Panc1 (cell line): ENCODE measurements around the gene ALG1L2.
"Not testable (repeated sequence)": the region's sequence is repeated elsewhere in the genome, so short reads cannot be mapped to it uniquely, and the experiment has no call there.

Experiments used
- CTCF ChIP-seq: fragments of 450-650 bp; IDR thresholded peaks from 2 replicates; pipeline ENCODE4 v1.5.1; 2017; ENCODE audit warnings: mild to moderate bottlenecking
- SIN3A ChIP-seq: IDR thresholded peaks from 2 replicates; pipeline ENCODE4 v1.6.1; 2012; ENCODE audit warnings: low read depth, mild to moderate bottlenecking, low read length, moderate library complexity, borderline replicate concordance; ENCODE audit not compliant: insufficient read depth

DNA sequence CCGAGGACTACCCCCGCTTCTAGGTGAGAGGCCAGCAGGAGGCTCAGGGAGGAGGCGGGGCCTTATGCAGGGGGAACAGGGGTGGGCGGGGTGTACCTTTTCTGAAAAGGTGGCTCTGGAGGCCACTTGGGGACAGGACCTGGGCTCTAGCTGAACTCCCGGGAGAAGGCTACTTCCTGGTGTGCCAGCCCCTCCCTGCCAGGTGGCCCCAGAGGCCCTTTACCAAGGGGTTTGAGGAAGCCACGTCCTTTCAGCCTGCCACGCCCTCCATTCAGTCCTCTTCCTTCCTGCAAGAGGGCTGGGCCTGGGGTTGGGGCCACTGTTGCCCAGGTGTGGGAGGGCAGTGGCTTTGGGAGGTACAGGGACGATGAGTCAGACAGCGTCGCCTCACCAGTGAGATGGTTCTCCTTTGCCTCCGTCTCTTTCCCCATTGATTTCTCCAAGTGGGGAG, 12.9 kb downstream of the ALG1L2 start:
- TF ChIP-seq CTCF, SIN3A: not testable (repeated sequence)
